Activated CD4-positive, alpha-beta T cell treated with anti-CD3 and anti-CD28 coated beads for 1 hour (primary cell): ENCODE measurements around the gene PLAAT5.
A peak's percentile ranks its signal among the peaks of the same experiment; 100 is the strongest.
"Not testable (repeated sequence)": the region's sequence is repeated elsewhere in the genome, so short reads cannot be mapped to it uniquely, and the experiment has no call there.

Source experiments
- DNase-seq: peaks from one replicate; pipeline ENCODE4 v3.0.0-alpha.2; 2020

PLAAT5 gene

GRCh38 chr11:63490551-63491239, at the start of gene PLAAT5:
TSS of gene PLAAT5 (minus strand) at chr11:63491167. CDS start at chr11:63491034, 133 bp downstream.
- no peak for DNase-seq

- no peak for DNase-seq
Measured at GRCh38 chr11:63537293-63538101, 46.5 kb upstream of the PLAAT5 start.

GRCh38 chr11:63536669-63537292, 45.8 kb upstream of the PLAAT5 start, which contains the start of gene PLAAT4:
TSS of gene PLAAT4 (plus strand) at chr11:63536808. CDS start at chr11:63536869, 61 bp downstream.
- DNase-seq: no peak

GRCh38 chr11:63535734-63536133, 44.8 kb upstream of the PLAAT5 start:
- no peak for DNase-seq

GRCh38 chr11:63534895-63535461, 44.0 kb upstream of the PLAAT5 start:
- no peak for DNase-seq

- DNase-seq: no peak
Measured at GRCh38 chr11:63534076-63534475, 43.1 kb upstream of the PLAAT5 start.

GRCh38 chr11:63532799-63533475, 42.0 kb upstream of the PLAAT5 start:
- DNase-seq: no peak

- DNase-seq: no peak
Measured at GRCh38 chr11:63532117-63532516, 41.1 kb upstream of the PLAAT5 start.

GRCh38 chr11:63531074-63531792, 40.3 kb upstream of the PLAAT5 start:
- peak; percentile 38 for DNase-seq

- no peak for DNase-seq
Measured at GRCh38 chr11:63530021-63530420, 39.1 kb upstream of the PLAAT5 start.

- DNase-seq: not testable (repeated sequence)
Measured at GRCh38 chr11:63529373-63529772, 38.4 kb upstream of the PLAAT5 start.

GRCh38 chr11:63528729-63529278, 37.8 kb upstream of the PLAAT5 start:
- not testable (repeated sequence) for DNase-seq

GRCh38 chr11:63528156-63528555, 37.2 kb upstream of the PLAAT5 start:
- not testable (repeated sequence) for DNase-seq

GRCh38 chr11:63527667-63528066, 36.7 kb upstream of the PLAAT5 start:
- DNase-seq: no peak

- no peak for DNase-seq
Measured at GRCh38 chr11:63523151-63523550, 32.2 kb upstream of the PLAAT5 start.

- no peak for DNase-seq
Measured at GRCh38 chr11:63521896-63522295, 30.9 kb upstream of the PLAAT5 start.

GRCh38 chr11:63520606-63521170, 29.7 kb upstream of the PLAAT5 start:
- no peak for DNase-seq

GRCh38 chr11:63518548-63518947, 27.6 kb upstream of the PLAAT5 start:
- DNase-seq: no peak

GRCh38 chr11:63517156-63517555, 26.2 kb upstream of the PLAAT5 start:
- no peak for DNase-seq

- DNase-seq: no peak
Measured at GRCh38 chr11:63516109-63516508, 25.1 kb upstream of the PLAAT5 start.

- no peak for DNase-seq
Measured at GRCh38 chr11:63512816-63513215, 21.8 kb upstream of the PLAAT5 start.
